Brain microvascular endothelial cell (primary cell): ENCODE results near the gene CCNA2.

ENCODE experiments used
- DNase-seq: peaks from one replicate; pipeline ENCODE4 v3.0.0-alpha.2; 2020
- H3K27ac ChIP-seq: fragments of 250-450 bp; sonication (Bioruptor Pico); 2 replicates; pipeline ENCODE4 v1.5.1; 2020; ENCODE audit warnings: mild to moderate bottlenecking, moderate library complexity
- H3K27me3 ChIP-seq: fragments of 250-450 bp; sonication (Bioruptor Pico); replicated peaks from 2 replicates; pipeline ENCODE4 v1.5.1; 2020; ENCODE audit warnings: mild to moderate bottlenecking
- H3K36me3 ChIP-seq: fragments of 250-450 bp; sonication (Bioruptor Pico); replicated peaks from 2 replicates; pipeline ENCODE4 v1.5.1; 2020; ENCODE audit warnings: mild to moderate bottlenecking
- H3K4me3 ChIP-seq: 2 replicates; pipeline ENCODE4 v1.5.1; 2011; ENCODE audit warnings: low read depth, mild to moderate bottlenecking, control low read depth, low read length, moderate library complexity
- CTCF ChIP-seq: IDR thresholded peaks from 2 replicates; pipeline ENCODE4 v1.5.1; 2011; ENCODE audit warnings: low read depth, mild to moderate bottlenecking, moderate library complexity, low read length, control low read depth, inconsistent platforms; ENCODE audit errors: missing control alignments
- in situ Hi-C: cut with HindIII; loops from 2 replicates; pipeline ENCODE4 v1.10.0; 2017; ENCODE audit warnings: low sequenced_read_pairs, low pct_ligation_motif_present

CCNA2 gene

DNA sequence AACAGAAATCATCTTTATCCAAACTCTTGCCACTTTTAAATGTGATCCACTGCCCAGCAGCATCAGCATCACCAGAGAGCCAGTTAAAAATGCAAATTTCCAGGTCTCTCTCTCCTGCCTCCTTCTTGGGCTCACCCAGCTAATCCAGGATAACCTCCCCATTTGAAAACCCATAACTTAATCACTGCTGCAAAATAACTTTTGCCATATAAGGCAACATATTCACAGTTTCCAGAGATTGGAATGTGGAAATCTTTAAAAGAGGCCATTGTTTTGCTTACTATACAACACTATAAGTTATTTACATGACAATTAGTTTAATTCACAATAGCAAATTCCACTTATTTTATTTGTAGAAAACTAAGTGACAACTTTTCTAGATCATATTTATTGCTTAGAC lies 27.4 kb downstream of the CCNA2 start:
- no peak overlapping the region for H3K27ac ChIP-seq

GRCh38 chr4:121794505-121795188 lies 29.0 kb downstream of the CCNA2 start:
- no peak for DNase-seq
- in situ Hi-C loops = no loop called here
- no peak for TF ChIP-seq CTCF
- H3K27ac ChIP-seq = no peak overlapping the region
- H3K36me3 ChIP-seq = no peaks in the 10 kb centered on the region
- H3K4me3 ChIP-seq = no peak overlapping the region
- no peaks in the 10 kb centered on the region for H3K27me3 ChIP-seq

More for the DNA sequence above, 27.4 kb downstream of the CCNA2 start:
- DNase-seq = no peak
- in situ Hi-C loops = no loop called here
- H3K36me3 ChIP-seq = no peaks in the 10 kb centered on the region
- H3K27me3 ChIP-seq = no peaks in the 10 kb centered on the region
- H3K4me3 ChIP-seq = no peak overlapping the region
- no peak for TF ChIP-seq CTCF

- in situ Hi-C loops = no loop called here
- Histone ChIP-seq H3K36me3 (no peaks in the 10 kb centered on the region), H3K27me3 (no peaks in the 10 kb centered on the region), H3K27ac (no peak overlapping the region), H3K4me3 (no peak overlapping the region)
- no peak for DNase-seq
- no peak for TF ChIP-seq CTCF
These were observed 30.7 kb downstream of the CCNA2 start for GRCh38 chr4:121792966-121793365.

DNA sequence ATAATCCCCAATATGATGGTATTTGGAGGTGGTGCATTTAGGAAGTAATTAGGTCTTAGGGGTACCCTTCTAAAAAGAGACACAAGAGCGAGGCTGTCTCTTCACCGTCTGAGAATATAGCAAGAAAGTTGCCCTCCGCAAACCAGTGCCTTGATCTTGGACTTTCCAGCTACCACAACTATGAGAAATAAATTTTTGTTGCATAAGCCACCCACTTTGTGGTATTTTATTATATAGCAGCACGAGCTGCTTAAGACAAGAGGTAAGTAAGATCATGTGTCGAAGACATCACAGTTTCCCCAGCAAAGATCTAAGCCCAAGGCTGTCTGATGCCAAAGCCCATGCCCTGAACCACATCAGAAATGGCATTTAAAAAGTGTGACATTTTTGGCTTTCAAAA lies 32.2 kb downstream of the CCNA2 start:
- peak; percentile 79 for DNase-seq
- TF ChIP-seq CTCF = no peak
- no peaks in the 10 kb centered on the region for H3K36me3 ChIP-seq

DNA sequence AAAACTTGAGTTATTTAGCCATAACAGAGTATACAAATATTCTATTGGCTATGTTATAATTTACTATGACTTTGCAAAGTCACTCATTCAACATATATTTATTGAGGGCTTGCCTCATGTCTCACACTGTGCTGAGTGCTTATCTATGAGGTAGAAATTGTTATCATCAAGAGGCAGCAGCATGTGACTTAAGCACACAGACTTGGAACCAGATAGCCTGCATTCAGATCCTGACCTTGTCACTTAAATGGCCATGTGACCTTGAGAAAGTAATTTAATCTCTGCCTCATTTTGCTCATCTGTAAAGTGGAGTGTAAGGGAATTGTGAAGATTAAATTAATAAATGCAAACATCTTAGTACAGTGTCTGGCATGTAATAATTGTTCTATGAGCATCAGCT lies 32.7 kb downstream of the CCNA2 start:
- in situ Hi-C loops = no loop called here
- H3K4me3 ChIP-seq = no peak overlapping the region
- no peak for TF ChIP-seq CTCF
- no peaks in the 10 kb centered on the region for H3K36me3 ChIP-seq
- no peaks in the 10 kb centered on the region for H3K27me3 ChIP-seq
- peak; percentile 53 for DNase-seq
- H3K27ac ChIP-seq = peak overlapping the region; percentile 73

More for the DNA sequence above, 32.2 kb downstream of the CCNA2 start:
- no peak overlapping the region for H3K4me3 ChIP-seq
- no peaks in the 10 kb centered on the region for H3K27me3 ChIP-seq
- in situ Hi-C loops = no loop called here
- H3K27ac ChIP-seq = peak overlapping the region; percentile 73
